Uterus (tissue), 2 donors: ENCODE data around the gene TSHZ2.

Experiments used
- POLR2A ChIP-seq, 2 donors: fragments of 450-650 bp; IDR thresholded peaks; one replicate each; pipeline ENCODE4 v1.6.1; 2016; ENCODE audit warnings: antibody characterized with exemption in 2 of 2, mild to moderate bottlenecking in 1 of 2, moderate library complexity in 1 of 2
- TF ChIP-seq, protein P1 (sequence below), 4 experiments: fragments of 200-600 bp in 2 of 4; fragments of 450-650 bp in 2 of 4; sonication (generic) in 2 of 4; IDR thresholded peaks; one replicate each; pipeline ENCODE4 v1.5.1; 2016 to 2019; ENCODE audit warnings: antibody characterized with exemption in 4 of 4, mild to moderate bottlenecking in 2 of 4, moderate library complexity in 1 of 4

DNA sequence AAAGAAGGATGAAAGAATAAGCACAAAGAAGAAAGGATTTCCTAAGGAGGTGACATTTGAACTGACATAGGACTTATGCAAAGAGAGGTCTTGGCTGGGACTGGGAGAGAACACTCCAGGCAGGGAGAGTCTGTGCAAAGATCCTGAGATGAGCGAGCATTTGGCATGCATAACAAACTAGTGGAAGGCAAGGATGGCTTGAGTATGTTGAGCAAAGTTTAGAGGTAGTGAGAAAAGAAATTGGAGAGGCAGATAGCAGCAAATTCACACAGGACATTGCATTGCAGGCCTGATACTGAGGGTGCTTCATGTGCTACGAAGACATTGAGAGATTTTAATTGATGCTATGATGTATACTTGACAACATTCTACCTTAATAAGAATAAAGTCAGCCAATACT, 383.6 kb downstream of the TSHZ2 start:
- no peak for TF ChIP-seq POLR2A (IDR thresholded peaks at IDR 0.05)
- TF ChIP-seq, protein P1, sequence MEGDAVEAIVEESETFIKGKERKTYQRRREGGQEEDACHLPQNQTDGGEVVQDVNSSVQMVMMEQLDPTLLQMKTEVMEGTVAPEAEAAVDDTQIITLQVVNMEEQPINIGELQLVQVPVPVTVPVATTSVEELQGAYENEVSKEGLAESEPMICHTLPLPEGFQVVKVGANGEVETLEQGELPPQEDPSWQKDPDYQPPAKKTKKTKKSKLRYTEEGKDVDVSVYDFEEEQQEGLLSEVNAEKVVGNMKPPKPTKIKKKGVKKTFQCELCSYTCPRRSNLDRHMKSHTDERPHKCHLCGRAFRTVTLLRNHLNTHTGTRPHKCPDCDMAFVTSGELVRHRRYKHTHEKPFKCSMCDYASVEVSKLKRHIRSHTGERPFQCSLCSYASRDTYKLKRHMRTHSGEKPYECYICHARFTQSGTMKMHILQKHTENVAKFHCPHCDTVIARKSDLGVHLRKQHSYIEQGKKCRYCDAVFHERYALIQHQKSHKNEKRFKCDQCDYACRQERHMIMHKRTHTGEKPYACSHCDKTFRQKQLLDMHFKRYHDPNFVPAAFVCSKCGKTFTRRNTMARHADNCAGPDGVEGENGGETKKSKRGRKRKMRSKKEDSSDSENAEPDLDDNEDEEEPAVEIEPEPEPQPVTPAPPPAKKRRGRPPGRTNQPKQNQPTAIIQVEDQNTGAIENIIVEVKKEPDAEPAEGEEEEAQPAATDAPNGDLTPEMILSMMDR (IDR thresholded peaks at IDR 0.05): no peak
